Left renal pelvis (tissue), 4 donors: ENCODE data around the gene GTF2H2C. TPM values are rescaled to one million over a fixed set of nuclear protein-coding genes. Genes with fewer than 3 reads are reported as not detected.
"Not testable (repeated sequence)": the region's sequence is repeated elsewhere in the genome, so short reads cannot be mapped to it uniquely, and the experiment has no call there.

Experiments
- DNase-seq, 4 donors: peaks; one replicate each; pipeline ENCODE4 v3.0.0-alpha.2; 2013; ENCODE audit warnings: low read depth in 4 of 4, low spot score in 3 of 4
- polyA plus RNA-seq, 4 donors: library from polyadenylated mRNA; unstranded; fragments of 120-200 nt; gene quantifications; one replicate each; pipeline ENCODE4 v1.2.1, GENCODE V29; 2013; ENCODE audit not compliant: insufficient read length in 4 of 4

Gene GTF2H2C
- polyA plus RNA-seq: 10 to 100 TPM; 28.3 to 62.9 (median 38.8) TPM

GRCh38 chr5:69559908-69560330 lies at the start of gene GTF2H2C:
Gene GTF2H2C (plus strand): TSS chr5:69560191. CDS start chr5:69565133, 4,942 bp downstream.
- DNase-seq: peak in 3 of 4 donors; percentile 18 to 50 (median 20)

DNA sequence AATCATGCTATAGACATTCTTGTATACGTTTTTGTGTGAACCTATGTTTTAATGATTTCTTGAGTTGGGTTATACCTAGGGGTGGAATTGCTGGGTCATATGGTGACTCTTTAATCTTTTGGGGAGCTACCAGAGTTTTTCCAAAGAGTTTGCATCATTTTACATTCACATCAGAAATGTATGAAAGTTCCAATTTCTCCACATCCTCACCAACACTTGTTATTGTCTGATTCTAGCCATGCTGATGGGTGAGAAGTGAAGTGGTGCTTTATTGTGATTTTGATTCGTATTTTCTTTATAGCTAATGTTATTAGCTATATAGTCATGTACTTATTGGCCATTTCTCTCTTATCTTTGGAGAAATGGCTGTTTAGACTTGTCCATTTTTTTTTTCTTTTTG lies 49.3 kb upstream of the GTF2H2C start:
- no peak for DNase-seq

- no peak for DNase-seq
These were observed 47.2 kb upstream of the GTF2H2C start for GRCh38 chr5:69512740-69513260.

DNA sequence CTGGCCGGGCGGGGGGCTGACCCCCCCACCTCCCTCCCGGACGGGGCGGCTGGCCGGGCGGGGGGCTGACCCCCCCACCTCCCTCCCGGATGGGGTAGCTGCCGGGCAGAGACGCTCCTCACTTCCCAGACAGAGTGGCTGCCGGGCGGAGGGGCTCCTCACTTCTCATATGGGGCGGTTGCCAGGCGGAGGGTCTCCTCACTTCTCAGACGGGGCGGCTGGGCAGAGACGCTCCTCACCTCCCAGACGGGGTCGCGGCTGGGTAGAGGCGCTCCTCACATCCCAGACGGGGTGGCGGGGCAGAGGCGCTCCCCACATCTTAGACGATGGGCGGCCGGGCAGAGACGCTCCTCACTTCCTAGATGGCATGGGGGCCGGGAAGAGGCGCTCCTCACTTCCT lies 44.4 kb upstream of the GTF2H2C start:
- DNase-seq: not testable (repeated sequence)

DNA sequence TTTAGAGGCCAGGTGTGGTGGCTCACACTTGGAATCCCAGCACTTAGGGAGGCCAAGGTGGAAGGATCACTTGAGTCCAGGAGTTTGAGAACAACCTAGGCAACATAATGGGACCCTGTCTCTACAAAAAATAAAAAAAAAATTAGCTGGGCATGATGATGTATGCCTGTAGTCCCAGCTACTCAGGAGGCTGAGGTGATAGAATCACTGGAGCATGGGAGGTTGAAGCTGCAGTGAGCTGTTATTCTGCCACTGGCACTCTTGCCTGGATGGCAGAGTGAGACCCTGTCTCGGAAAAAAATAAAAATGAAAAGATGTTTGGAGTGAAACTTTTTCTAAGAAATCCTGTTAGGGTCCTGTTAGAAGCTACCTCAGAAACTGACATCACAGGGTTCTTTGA lies 43.2 kb upstream of the GTF2H2C start:
- DNase-seq: no peak

- DNase-seq: no peak
These were observed 42.2 kb upstream of the GTF2H2C start for GRCh38 chr5:69517763-69518212.

- DNase-seq: no peak
These were observed 40.7 kb upstream of the GTF2H2C start for GRCh38 chr5:69519285-69519684.

- DNase-seq: no peak
These were observed 38.0 kb upstream of the GTF2H2C start for GRCh38 chr5:69522035-69522434.

DNA sequence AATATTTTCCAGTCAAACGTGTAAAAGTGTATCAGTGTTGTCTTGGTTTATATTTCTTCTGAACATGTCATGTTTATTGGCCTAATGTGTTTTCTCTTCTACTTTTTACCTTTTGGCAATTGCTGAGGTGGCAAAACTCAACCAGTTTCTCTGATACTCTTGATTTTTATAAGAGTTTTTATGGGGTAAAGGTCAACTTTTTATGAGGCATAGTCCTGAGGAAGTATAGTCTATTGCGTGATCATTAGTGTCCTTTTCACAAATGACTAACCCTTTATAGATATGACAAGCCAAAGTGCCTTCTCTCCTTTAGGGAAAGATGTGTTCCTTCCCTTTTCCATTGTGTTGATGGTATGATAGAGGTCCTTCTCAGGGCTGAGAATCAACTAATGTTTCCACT lies 34.5 kb upstream of the GTF2H2C start:
- no peak for DNase-seq

GRCh38 chr5:69526660-69527059 lies 33.3 kb upstream of the GTF2H2C start:
- no peak for DNase-seq

DNA sequence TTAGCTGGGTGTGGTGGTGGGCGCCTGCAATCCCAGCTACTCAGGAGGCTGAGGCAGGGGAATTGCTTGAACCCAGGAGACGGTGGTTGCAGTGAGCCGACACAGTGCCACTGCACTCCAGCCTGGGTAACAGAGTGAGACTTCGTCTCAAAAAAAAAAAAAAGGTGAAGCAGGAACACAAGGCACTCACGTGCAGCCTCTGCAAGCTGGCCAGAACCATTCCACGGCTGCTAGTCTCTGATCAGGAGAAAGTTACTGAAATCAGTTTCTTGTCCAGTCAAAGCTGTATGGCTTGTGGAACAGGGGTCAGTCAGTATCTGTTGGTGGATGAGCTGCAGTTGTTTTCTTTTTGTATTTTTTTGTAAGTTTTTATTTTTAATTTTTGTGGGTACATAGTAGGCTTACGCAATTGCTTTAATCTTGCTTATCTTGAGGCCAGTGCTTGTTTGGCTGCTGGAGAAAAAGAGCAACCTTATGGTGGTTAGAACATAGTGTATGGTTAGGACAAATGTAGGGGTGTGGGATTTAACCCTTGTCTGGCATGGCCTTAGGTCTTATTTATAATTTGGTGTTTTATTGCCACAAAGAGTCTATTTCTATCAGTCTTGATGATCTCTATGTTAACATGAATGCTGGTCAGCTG lies 32.7 kb upstream of the GTF2H2C start:
- DNase-seq: no peak

DNA sequence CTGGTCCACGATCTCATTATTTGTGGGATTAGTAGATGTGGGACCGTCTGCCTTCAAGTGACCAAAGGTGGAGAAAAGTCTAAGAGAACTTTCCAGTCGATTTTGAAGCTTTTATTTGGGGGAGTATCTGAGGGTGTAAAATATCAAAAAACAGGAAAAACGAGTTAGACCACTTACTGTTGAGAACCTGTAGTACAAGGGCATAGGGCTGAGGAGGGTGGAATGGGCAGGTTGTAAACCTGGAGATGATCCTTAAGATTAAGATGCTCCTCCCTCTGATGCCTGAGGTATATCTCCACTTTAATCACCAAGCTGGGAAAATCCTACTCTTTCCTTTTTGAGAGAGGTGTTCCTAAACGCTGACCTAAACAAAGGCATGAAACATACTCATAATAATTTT lies 32.0 kb upstream of the GTF2H2C start:
- DNase-seq: peak in 1 of 4 donors; percentile 44

GRCh38 chr5:69528609-69529008 lies 31.4 kb upstream of the GTF2H2C start:
- no peak for DNase-seq

GRCh38 chr5:69530561-69531405 lies 29.2 kb upstream of the GTF2H2C start:
- no peak for DNase-seq

DNA sequence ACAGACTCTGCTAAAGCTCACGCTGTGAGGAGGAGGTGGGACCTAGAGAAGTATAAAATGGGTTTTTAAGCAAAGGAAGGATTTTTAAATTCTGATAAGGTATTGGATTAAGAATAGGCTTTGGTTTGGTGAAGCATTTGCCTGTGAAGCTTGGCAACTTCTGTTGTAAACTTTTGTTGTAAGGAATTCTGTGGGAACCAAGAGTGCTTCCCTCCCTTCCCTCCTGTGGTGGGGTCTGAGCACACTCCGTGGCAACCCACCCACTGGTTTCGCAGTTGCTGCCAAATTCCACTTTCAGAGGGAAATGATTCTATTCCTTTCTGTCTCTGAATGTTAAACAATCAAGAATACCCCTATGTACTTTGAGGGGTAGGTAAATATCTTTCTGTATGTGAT lies 28.6 kb upstream of the GTF2H2C start:
- no peak for DNase-seq

DNA sequence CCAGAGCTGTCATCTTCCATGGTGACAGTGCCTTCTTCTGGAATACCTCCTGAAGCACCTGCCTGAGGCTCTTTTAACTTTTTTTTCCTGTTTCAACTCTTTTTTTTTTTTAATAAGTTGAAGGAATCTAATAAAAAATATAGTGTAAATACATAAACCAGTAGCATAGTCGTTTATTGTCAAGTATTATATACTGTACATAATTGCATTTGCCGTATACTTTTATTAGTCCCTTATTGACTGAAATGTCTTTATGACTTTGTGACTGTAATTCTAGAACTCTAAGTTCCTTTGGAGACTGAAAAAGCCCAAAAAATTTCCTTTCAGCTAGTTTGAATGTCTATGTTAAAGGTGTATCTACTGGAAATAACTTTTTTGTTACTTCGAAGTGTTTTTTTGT lies 22.1 kb upstream of the GTF2H2C start:
- DNase-seq: not testable (repeated sequence)

DNA sequence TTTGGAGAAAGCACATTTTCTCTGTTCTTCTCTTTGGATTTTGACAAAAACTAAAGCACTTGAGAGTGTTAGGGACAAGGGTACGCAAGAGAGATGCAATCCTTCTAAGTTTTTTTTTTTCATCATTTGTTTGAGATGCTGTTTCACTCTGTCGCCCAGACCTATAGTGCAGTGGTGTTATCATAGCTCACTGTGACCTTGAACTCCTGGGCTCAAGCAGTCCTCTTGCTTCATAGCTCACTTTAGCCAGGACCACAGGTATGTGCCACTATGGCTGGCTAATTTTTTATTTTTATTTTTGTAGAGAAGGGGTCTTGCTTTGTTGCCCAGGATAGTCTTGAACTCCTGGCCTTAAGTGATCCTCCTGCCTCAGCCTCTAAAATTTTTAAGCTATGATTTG lies 21.3 kb upstream of the GTF2H2C start:
- DNase-seq: not testable (repeated sequence)

- DNase-seq: not testable (repeated sequence)
These were observed 18.6 kb upstream of the GTF2H2C start for GRCh38 chr5:69541347-69541746.

DNA sequence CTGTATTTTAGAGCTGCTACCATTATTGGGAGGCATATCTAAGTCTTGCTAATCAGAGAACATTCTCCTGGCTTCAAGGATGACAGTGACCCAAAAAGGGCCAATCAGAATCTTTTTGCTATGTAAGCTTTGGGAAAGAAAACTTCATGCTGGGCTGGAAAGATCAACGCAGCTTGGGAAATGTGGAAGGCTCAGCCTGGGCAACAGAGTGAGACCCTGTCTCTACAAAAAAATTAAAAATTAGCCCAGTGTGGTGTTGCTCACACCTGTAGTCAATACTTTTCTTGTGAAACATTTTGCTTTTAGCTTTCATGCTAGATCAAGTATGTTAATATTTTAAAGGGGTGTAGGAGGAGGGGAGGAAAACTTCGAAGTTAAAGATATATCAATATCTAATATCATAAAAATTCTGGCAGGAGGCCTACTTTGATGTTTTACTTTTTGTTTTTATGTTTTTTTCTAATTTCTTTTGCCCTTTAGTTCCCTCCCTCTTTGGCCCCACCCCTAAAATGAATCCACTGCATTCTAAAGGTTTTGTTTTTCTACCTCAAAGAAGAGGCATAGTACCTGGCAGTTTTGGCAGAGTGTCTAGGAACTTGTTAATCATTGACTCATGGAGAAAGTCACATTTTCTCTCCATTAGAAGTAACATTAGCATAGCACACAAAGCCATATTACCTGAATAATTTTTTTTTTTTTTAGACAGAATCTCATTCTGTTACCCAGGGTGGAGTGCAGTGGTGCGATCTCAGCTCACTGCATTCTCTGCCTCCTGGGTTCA lies 17.0 kb upstream of the GTF2H2C start:
- DNase-seq: not testable (repeated sequence)

- DNase-seq: not testable (repeated sequence)
These were observed 15.4 kb upstream of the GTF2H2C start for GRCh38 chr5:69544602-69545001.
